ENCODE data around the gene COX19.
A peak's percentile ranks its signal among the peaks of the same experiment; 100 is the strongest.

Gene COX19

GRCh38 chr7:957418-958220 is 17.7 kb downstream of the COX19 start:
- peaks cover 12% of the 10 kb centered on the region for H4K20me1 ChIP-seq
- H3K9ac ChIP-seq: peak overlapping the region; percentile 67
- H3K4me1 ChIP-seq: peaks cover 92% of the 10 kb centered on the region
- H3K4me3 ChIP-seq: no peak overlapping the region
- peak; percentile 80 for TF ChIP-seq Cebpa-rat (IDR thresholded peaks at IDR 0.05)
- H3K4me2 ChIP-seq: peak overlapping the region; percentile 92
- peak overlapping the region; percentile 72 for H3K27ac ChIP-seq
- no peaks in the 10 kb centered on the region; the same call in 1 of the 2 replicates for H3K27me3 ChIP-seq
- H3K9me3 ChIP-seq: no peaks in the 10 kb centered on the region
- no peaks in the 10 kb centered on the region for H3K36me3 ChIP-seq

GRCh38 chr7:956031-956430 is 19.3 kb downstream of the COX19 start:
- H3K9ac ChIP-seq: no peak overlapping the region
- H3K27ac ChIP-seq: no peak overlapping the region
- peaks cover 88% of the 10 kb centered on the region for H3K4me1 ChIP-seq
- H3K27me3 ChIP-seq: no peaks in the 10 kb centered on the region; the same call in 1 of the 2 replicates
- H4K20me1 ChIP-seq: peaks cover 19% of the 10 kb centered on the region
- H3K9me3 ChIP-seq: no peaks in the 10 kb centered on the region
- H3K36me3 ChIP-seq: no peaks in the 10 kb centered on the region
- TF ChIP-seq Cebpa-rat (IDR thresholded peaks at IDR 0.05): no peak
- H3K4me2 ChIP-seq: peak overlapping the region; percentile 92
- no peak overlapping the region for H3K4me3 ChIP-seq

- Histone ChIP-seq H3K4me3 (peak within 1 kb of the TSS; percentile 81), H3K27ac (peak within 1 kb of the TSS; percentile 81)
- TF ChIP-seq Cebpa-rat (IDR thresholded peaks at IDR 0.05): no peak
Measured at GRCh38 chr7:954330-955238, 20.8 kb downstream of the COX19 start, which contains the start of gene ADAP1. ADAP1 (minus strand) TSS chr7:954680; CDS start chr7:954477, 203 bp downstream.

GRCh38 chr7:953547-954327 is 21.6 kb downstream of the COX19 start:
- peak overlapping the region; percentile 82 for H3K9ac ChIP-seq

More at GRCh38 chr7:954330-955238, 20.8 kb downstream of the COX19 start, which contains the start of gene ADAP1:
- Histone ChIP-seq H3K36me3 (peaks cover 4% of the 10 kb centered on the region), H3K4me2 (peak within 1 kb of the TSS; percentile 99), H3K4me1 (peaks cover 88% of the 10 kb centered on the region), H4K20me1 (peaks cover 24% of the 10 kb centered on the region), H3K27me3 (no peaks in the 10 kb centered on the region), H3K9me3 (no peaks in the 10 kb centered on the region), H3K9ac (peak within 1 kb of the TSS; percentile 82)

GRCh38 chr7:952548-953441 is 22.6 kb downstream of the COX19 start:
- Histone ChIP-seq H3K9me3 (no peaks in the 10 kb centered on the region), H3K4me1 (peaks cover 79% of the 10 kb centered on the region), H3K27ac (peak overlapping the region; percentile 81), H3K4me2 (peak overlapping the region; percentile 99), H3K36me3 (peaks cover 12% of the 10 kb centered on the region), H3K27me3 (no peaks in the 10 kb centered on the region), H3K9ac (peak overlapping the region; percentile 82), H3K4me3 (peak overlapping the region; percentile 81), H4K20me1 (peaks cover 39% of the 10 kb centered on the region)
- TF ChIP-seq Cebpa-rat (IDR thresholded peaks at IDR 0.05): no peak

More at GRCh38 chr7:953547-954327, 21.6 kb downstream of the COX19 start:
- Histone ChIP-seq H4K20me1 (peaks cover 32% of the 10 kb centered on the region), H3K4me1 (peaks cover 88% of the 10 kb centered on the region), H3K27me3 (no peaks in the 10 kb centered on the region), H3K36me3 (peaks cover 12% of the 10 kb centered on the region), H3K4me3 (peak overlapping the region; percentile 81), H3K27ac (peak overlapping the region; percentile 81), H3K4me2 (peak overlapping the region; percentile 99), H3K9me3 (no peaks in the 10 kb centered on the region)
- peak; percentile 34; the same call in 1 of the 2 replicates for TF ChIP-seq Cebpa-rat (IDR thresholded peaks at IDR 0.05)

- no peak overlapping the region for H3K4me3 ChIP-seq
- H3K27me3 ChIP-seq: no peaks in the 10 kb centered on the region
- H3K27ac ChIP-seq: peak overlapping the region; percentile 81
- peaks cover 39% of the 10 kb centered on the region for H4K20me1 ChIP-seq
- no peaks in the 10 kb centered on the region for H3K9me3 ChIP-seq
- TF ChIP-seq Cebpa-rat (IDR thresholded peaks at IDR 0.05): no peak
- peak overlapping the region; percentile 99 for H3K4me2 ChIP-seq
- H3K4me1 ChIP-seq: peaks cover 71% of the 10 kb centered on the region
- no peak overlapping the region for H3K9ac ChIP-seq
- peaks cover 12% of the 10 kb centered on the region for H3K36me3 ChIP-seq
Measured at GRCh38 chr7:951881-952547, 23.3 kb downstream of the COX19 start.

- Histone ChIP-seq H3K4me1 (peaks cover 47% of the 10 kb centered on the region), H3K36me3 (peaks cover 26% of the 10 kb centered on the region), H3K9ac (no peak overlapping the region; the same call in 1 of the 2 replicates), H3K4me3 (no peak overlapping the region), H3K27me3 (no peaks in the 10 kb centered on the region), H3K27ac (peak overlapping the region; percentile 20), H3K4me2 (peak overlapping the region; percentile 63), H4K20me1 (peaks cover 59% of the 10 kb centered on the region), H3K9me3 (no peaks in the 10 kb centered on the region)
- no peak for TF ChIP-seq Cebpa-rat (IDR thresholded peaks at IDR 0.05)
Measured at GRCh38 chr7:949021-949934, 26.1 kb downstream of the COX19 start.

Data from BLaER1 (cell line).